ENCODE data around the gene SERPINE2. TPM values are rescaled to one million over a fixed set of nuclear protein-coding genes. Genes with fewer than 3 reads are reported as not detected.

Gene SERPINE2
- total RNA-seq, 6 donors from 2014 or later: 1.0 to 11.7 (median 3.3) TPM

- Histone ChIP-seq H3K9me3 (no peaks in the 10 kb centered on the region), H3K4me1 (no peaks in the 10 kb centered on the region), H3K4me3 (no peak overlapping the region), H3K36me3 (no peaks in the 10 kb centered on the region), H3K27ac (no peak overlapping the region), H3K27me3 (no peaks in the 10 kb centered on the region)
- ATAC-seq (ENCODE audit: low FRiP score in 2 of 2): no peak
- 66 to 69% methylated on average over 10 of the region's 10 CpGs for WGBS, 2 donors
- peak in 1 of 2 donors; percentile 42 for DNase-seq
- TF ChIP-seq, protein P1, sequence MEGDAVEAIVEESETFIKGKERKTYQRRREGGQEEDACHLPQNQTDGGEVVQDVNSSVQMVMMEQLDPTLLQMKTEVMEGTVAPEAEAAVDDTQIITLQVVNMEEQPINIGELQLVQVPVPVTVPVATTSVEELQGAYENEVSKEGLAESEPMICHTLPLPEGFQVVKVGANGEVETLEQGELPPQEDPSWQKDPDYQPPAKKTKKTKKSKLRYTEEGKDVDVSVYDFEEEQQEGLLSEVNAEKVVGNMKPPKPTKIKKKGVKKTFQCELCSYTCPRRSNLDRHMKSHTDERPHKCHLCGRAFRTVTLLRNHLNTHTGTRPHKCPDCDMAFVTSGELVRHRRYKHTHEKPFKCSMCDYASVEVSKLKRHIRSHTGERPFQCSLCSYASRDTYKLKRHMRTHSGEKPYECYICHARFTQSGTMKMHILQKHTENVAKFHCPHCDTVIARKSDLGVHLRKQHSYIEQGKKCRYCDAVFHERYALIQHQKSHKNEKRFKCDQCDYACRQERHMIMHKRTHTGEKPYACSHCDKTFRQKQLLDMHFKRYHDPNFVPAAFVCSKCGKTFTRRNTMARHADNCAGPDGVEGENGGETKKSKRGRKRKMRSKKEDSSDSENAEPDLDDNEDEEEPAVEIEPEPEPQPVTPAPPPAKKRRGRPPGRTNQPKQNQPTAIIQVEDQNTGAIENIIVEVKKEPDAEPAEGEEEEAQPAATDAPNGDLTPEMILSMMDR (IDR thresholded peaks at IDR 0.05): peak in 1 of 6 experiments; percentile 17
- TF ChIP-seq POLR2AphosphoS5 (IDR thresholded peaks at IDR 0.05) (no peak), EP300 (IDR thresholded peaks at IDR 0.05) (no peak), POLR2A (IDR thresholded peaks at IDR 0.05) (no peak)
Observed at GRCh38 chr2:223989206-223989855, 49.8 kb downstream of the SERPINE2 start.

GRCh38 chr2:223981241-223981640 is 57.8 kb downstream of the SERPINE2 start:
- 81 to 96% methylated on average over 1 of the region's 1 CpG for WGBS, 2 donors
- Histone ChIP-seq H3K9me3 (no peaks in the 10 kb centered on the region), H3K4me3 (no peak overlapping the region), H3K4me1 (no peaks in the 10 kb centered on the region), H3K36me3 (no peaks in the 10 kb centered on the region), H3K27me3 (no peaks in the 10 kb centered on the region), H3K27ac (no peak overlapping the region)
- TF ChIP-seq POLR2A (IDR thresholded peaks at IDR 0.05) (no peak), EP300 (IDR thresholded peaks at IDR 0.05) (no peak), POLR2AphosphoS5 (IDR thresholded peaks at IDR 0.05) (no peak)
- TF ChIP-seq, protein P1 (IDR thresholded peaks at IDR 0.05): no peak
- ATAC-seq (ENCODE audit: low FRiP score in 2 of 2) (no peak), DNase-seq (no peak)

GRCh38 chr2:223980803-223981202 is 58.3 kb downstream of the SERPINE2 start:
- no peak overlapping the region for H3K4me3 ChIP-seq
- TF ChIP-seq, protein P1 (IDR thresholded peaks at IDR 0.05): no peak
- TF ChIP-seq POLR2AphosphoS5 (IDR thresholded peaks at IDR 0.05): no peak
- no peak for TF ChIP-seq POLR2A (IDR thresholded peaks at IDR 0.05)
- no peak for TF ChIP-seq EP300 (IDR thresholded peaks at IDR 0.05)
- no peak for DNase-seq
- no peaks in the 10 kb centered on the region for H3K4me1 ChIP-seq
- H3K27ac ChIP-seq: no peak overlapping the region
- 90 to 91% methylated on average over 4 of the region's 4 CpGs for WGBS, 2 donors
- ATAC-seq (ENCODE audit: low FRiP score in 2 of 2): no peak
- no peaks in the 10 kb centered on the region for H3K27me3 ChIP-seq
- H3K9me3 ChIP-seq: no peaks in the 10 kb centered on the region
- no peaks in the 10 kb centered on the region for H3K36me3 ChIP-seq

DNA sequence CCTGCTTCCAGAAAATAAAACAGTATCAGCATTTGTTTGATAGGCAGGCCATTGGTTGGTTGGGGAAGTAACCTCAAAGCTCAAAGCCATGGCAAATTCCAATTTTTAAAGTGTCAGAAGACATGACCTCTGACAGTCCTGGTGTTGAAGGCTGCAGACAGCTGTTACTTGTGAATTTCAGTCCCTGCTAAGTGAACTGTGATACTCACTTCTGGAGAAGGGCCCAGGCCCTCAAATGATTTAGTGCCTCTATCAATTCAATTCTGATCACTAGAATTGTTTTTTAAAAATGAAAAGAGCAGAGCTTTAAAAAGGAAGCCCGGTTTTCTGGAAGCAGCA is 58.7 kb downstream of the SERPINE2 start:
- ATAC-seq (ENCODE audit: low FRiP score in 2 of 2): no peak
- Histone ChIP-seq H3K4me1 (no peaks in the 10 kb centered on the region), H3K27ac (no peak overlapping the region), H3K36me3 (no peaks in the 10 kb centered on the region), H3K9me3 (no peaks in the 10 kb centered on the region), H3K27me3 (no peaks in the 10 kb centered on the region), H3K4me3 (no peak overlapping the region)
- no peak for DNase-seq
- 92 to 96% methylated on average over 1 of the region's 1 CpG for WGBS, 2 donors
- no peak for TF ChIP-seq POLR2AphosphoS5 (IDR thresholded peaks at IDR 0.05)
- TF ChIP-seq, protein P1 (IDR thresholded peaks at IDR 0.05): no peak
- no peak for TF ChIP-seq EP300 (IDR thresholded peaks at IDR 0.05)

- no peaks in the 10 kb centered on the region for H3K9me3 ChIP-seq
- H3K4me3 ChIP-seq: no peak overlapping the region
- H3K4me1 ChIP-seq: no peaks in the 10 kb centered on the region
- DNase-seq: no peak
- no peak for TF ChIP-seq POLR2A (IDR thresholded peaks at IDR 0.05)
- no peak for ATAC-seq (ENCODE audit: low FRiP score in 2 of 2)
- H3K27ac ChIP-seq: no peak overlapping the region
- no peaks in the 10 kb centered on the region for H3K36me3 ChIP-seq
- no peaks in the 10 kb centered on the region for H3K27me3 ChIP-seq
- 79 to 84% methylated on average over 2 of the region's 2 CpGs for WGBS, 2 donors
Observed at GRCh38 chr2:223979730-223980396, 59.2 kb downstream of the SERPINE2 start.

All from upper lobe of left lung (tissue), 6 donors.